Lower leg skin (tissue), 4 donors: ENCODE data around the gene GPR137. TPM values are rescaled to one million over a fixed set of nuclear protein-coding genes. Genes with fewer than 3 reads are reported as not detected.
A peak's percentile ranks its signal among the peaks of the same experiment; 100 is the strongest.

Source experiments
- DNase-seq, 2 donors: peaks; one replicate each; pipeline ENCODE4 v3.0.0-alpha.2; 2019; ENCODE audit warnings: low spot score in 2 of 2
- H3K4me3 ChIP-seq: fragments of 200-600 bp; sonication (generic); 2 replicates; pipeline ENCODE4 v1.5.1; 2017; ENCODE audit warnings: mild to moderate bottlenecking, low read depth; ENCODE audit not compliant: poor library complexity, severe bottlenecking
- POLR2A ChIP-seq, 2 donors: fragments of 450-650 bp; IDR thresholded peaks; one replicate each; pipeline ENCODE4 v1.6.1; 2016 to 2017; ENCODE audit warnings: antibody characterized with exemption in 2 of 2, mild to moderate bottlenecking in 1 of 2, moderate library complexity in 1 of 2
- WGBS, 2 donors: methylation state at CpG; one replicate each; pipeline ENCODE4 v1.1.5; 2018; 5-methylcytosine and 5-hydroxymethylcytosine counted together
- intact Hi-C: fragments of 100-400 bp; cut with DNase I; formaldehyde crosslinking; loops from one replicate; pipeline ENCODE4 v1.15.0; 2023; ENCODE audit warnings: low total_unique reads
- total RNA-seq, 4 donors: library from RNA; depleted of rRNA; stranded (reverse); fragments of >200 nt; gene quantifications; one replicate each; pipeline ENCODE4 v1.1.0, GENCODE V29; 2016
- TF ChIP-seq, protein P1 (sequence below), 3 donors: fragments of 450-650 bp; IDR thresholded peaks; one replicate each; pipeline ENCODE4 v1.5.1; 2016; ENCODE audit warnings: antibody characterized with exemption in 3 of 3, mild to moderate bottlenecking in 3 of 3, moderate library complexity in 2 of 3

GPR137 gene
- total RNA-seq, 4 donors from 2014 or later = 12.2 to 31.6 (median 30.4) TPM

DNA sequence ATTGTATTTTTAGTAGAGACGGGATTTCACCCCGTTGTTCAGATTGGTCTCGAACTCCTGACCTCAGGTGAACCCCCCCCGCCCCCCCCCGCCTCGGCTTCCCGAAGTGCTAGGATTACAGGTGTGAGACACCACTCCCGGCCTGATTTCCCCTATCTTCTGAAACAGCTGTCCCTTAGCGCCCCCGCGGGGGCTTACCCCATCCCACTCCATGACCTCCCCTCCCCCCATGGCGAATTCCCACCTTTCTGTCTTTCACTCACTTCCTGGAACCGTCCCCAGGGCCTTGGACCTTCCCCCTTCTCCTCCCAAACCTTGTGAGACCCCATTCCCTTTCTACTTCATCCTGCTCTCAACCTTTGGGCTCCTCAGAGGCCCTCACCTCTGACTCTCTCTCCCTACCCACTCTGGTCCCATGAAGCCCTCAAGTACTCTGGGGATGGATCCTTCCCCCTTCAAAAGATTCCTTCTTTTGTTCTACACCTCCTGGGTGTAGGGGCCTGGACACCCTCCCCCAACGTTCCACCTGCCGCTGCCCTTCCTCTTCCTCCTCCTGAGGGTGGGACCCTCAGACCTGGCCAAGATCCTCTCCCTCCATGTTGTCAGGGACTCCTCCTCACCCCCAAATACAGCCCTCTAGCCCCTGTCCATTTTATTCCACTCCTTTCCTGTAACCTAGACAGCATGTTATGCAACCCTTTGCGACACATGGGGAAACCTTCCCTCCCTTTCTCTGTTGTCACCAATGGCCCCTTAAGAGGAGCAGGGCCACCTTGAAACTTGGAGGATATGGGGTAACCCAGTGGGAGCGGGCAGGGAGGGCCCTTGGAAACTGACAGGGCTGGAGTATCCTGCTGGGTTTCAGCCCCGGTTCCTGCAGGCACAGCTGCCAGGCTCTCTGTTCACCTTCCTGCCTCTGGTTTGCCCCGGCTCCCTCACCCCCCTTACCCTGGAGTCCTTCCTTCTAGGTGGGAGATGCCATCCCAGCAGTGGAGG is 33.4 kb downstream of the GPR137 start:
- TF ChIP-seq, protein P1, sequence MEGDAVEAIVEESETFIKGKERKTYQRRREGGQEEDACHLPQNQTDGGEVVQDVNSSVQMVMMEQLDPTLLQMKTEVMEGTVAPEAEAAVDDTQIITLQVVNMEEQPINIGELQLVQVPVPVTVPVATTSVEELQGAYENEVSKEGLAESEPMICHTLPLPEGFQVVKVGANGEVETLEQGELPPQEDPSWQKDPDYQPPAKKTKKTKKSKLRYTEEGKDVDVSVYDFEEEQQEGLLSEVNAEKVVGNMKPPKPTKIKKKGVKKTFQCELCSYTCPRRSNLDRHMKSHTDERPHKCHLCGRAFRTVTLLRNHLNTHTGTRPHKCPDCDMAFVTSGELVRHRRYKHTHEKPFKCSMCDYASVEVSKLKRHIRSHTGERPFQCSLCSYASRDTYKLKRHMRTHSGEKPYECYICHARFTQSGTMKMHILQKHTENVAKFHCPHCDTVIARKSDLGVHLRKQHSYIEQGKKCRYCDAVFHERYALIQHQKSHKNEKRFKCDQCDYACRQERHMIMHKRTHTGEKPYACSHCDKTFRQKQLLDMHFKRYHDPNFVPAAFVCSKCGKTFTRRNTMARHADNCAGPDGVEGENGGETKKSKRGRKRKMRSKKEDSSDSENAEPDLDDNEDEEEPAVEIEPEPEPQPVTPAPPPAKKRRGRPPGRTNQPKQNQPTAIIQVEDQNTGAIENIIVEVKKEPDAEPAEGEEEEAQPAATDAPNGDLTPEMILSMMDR (IDR thresholded peaks at IDR 0.05) = no peak
- no peak for TF ChIP-seq POLR2A (IDR thresholded peaks at IDR 0.05)
- no peak for DNase-seq

DNA sequence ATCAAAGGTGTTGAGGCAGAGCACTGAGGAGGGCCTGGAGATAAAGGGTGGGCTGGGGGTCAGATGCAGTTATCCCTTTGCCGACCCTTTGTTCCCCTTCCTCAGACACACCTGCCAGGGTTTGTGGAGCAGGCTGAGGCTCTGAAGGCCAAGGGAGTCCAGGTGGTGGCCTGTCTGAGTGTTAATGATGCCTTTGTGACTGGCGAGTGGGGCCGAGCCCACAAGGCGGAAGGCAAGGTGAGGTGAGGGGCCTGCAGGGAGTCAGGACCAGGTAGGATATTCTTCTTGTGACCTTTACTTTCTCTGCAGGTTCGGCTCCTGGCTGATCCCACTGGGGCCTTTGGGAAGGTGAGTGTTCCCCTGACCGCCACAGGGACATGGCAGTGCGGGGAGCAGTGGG is 34.9 kb downstream of the GPR137 start:
- TF ChIP-seq, protein P1 (IDR thresholded peaks at IDR 0.05) = no peak
- TF ChIP-seq POLR2A (IDR thresholded peaks at IDR 0.05) = no peak
- intact Hi-C loops = no loop called here
- 93 to 94% methylated on average over 7 of the region's 7 CpGs for WGBS, 2 donors
- DNase-seq = no peak
- H3K4me3 ChIP-seq = no peak overlapping the region

More for the DNA sequence above, 33.4 kb downstream of the GPR137 start:
- WGBS, 2 donors = 19 to 22% methylated on average over 14 to 19 of the region's 19 CpGs
- intact Hi-C loops = no loop called here
- peak overlapping the region; percentile 72 for H3K4me3 ChIP-seq

DNA sequence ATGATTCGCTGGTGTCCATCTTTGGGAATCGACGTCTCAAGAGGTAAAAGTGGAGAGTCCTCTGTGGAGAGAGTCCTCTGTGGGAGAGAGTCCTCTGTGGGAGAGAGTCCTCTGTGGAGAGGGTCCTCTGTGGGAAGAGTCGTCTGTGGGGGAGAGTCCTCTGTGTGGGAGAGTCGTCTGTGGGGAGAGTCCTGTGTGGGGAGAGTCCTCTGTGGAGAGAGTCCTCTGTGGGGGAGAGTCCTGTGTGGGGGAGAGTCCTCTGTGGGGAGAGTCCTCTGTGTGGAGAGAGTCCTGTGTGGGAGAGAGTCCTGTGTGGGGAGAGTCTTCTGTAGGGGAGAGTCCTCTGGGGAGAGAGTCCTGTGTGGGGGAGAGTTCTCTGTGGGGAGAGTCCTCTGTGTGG is 35.4 kb downstream of the GPR137 start:
- TF ChIP-seq, protein P1 (IDR thresholded peaks at IDR 0.05) = no peak
- intact Hi-C loops = no loop called here
- WGBS, 2 donors = 68 to 71% methylated on average over 5 of the region's 5 CpGs
- no peak for DNase-seq
- no peak overlapping the region for H3K4me3 ChIP-seq

DNA sequence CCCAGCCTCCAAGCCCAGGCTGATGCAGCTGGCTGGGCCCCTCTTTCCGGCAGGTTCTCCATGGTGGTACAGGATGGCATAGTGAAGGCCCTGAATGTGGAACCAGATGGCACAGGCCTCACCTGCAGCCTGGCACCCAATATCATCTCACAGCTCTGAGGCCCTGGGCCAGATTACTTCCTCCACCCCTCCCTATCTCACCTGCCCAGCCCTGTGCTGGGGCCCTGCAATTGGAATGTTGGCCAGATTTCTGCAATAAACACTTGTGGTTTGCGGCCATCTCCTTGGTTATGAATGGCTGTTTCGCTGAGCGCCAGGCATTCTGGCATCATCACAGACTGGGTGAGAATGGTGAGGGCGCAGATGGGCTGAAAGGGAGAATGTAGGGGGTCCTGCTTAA is 35.9 kb downstream of the GPR137 start:
- H3K4me3 ChIP-seq = no peak overlapping the region
- TF ChIP-seq, protein P1 (IDR thresholded peaks at IDR 0.05) = no peak
- TF ChIP-seq POLR2A (IDR thresholded peaks at IDR 0.05) = no peak
- 50 to 54% methylated on average over 4 to 5 of the region's 5 CpGs for WGBS, 2 donors
- intact Hi-C loops = no loop called here
- DNase-seq = no peak

DNA sequence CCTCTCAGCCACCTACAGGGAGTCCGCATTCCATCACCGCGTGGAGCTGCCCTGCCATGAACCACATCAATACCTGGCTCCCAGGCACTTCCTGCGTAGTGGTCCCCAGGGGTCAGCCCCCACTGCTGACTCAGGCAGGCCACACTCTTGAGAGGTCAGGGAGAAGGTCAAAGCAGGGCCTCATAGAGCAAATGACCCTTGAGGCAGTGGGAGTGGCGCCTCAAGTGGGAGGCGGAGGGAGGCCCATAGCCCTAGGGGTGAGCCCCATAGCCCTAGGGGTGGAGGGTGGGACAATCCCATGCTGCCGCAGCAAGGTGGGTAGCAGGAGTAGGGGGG is 37.2 kb downstream of the GPR137 start:
- intact Hi-C loops = no loop called here
- 64 to 82% methylated on average over 7 of the region's 7 CpGs for WGBS, 2 donors
- no peak overlapping the region for H3K4me3 ChIP-seq
- no peak for DNase-seq
- TF ChIP-seq, protein P1 (IDR thresholded peaks at IDR 0.05) = no peak
- TF ChIP-seq POLR2A (IDR thresholded peaks at IDR 0.05) = no peak
